Ramos (cell line): ENCODE data around the gene MRFAP1L1.
"Not testable (repeated sequence)": the region's sequence is repeated elsewhere in the genome, so short reads cannot be mapped to it uniquely, and the experiment has no call there.

Experiments
- in situ Hi-C: fragments of 300-500 bp; cut with MboI; formaldehyde crosslinking; loops from one replicate; pipeline ENCODE4 v1.14.3; 2022; ENCODE audit warnings: low sequenced_read_pairs; ENCODE audit not compliant: unreplicated experiment

The MRFAP1L1 gene

DNA sequence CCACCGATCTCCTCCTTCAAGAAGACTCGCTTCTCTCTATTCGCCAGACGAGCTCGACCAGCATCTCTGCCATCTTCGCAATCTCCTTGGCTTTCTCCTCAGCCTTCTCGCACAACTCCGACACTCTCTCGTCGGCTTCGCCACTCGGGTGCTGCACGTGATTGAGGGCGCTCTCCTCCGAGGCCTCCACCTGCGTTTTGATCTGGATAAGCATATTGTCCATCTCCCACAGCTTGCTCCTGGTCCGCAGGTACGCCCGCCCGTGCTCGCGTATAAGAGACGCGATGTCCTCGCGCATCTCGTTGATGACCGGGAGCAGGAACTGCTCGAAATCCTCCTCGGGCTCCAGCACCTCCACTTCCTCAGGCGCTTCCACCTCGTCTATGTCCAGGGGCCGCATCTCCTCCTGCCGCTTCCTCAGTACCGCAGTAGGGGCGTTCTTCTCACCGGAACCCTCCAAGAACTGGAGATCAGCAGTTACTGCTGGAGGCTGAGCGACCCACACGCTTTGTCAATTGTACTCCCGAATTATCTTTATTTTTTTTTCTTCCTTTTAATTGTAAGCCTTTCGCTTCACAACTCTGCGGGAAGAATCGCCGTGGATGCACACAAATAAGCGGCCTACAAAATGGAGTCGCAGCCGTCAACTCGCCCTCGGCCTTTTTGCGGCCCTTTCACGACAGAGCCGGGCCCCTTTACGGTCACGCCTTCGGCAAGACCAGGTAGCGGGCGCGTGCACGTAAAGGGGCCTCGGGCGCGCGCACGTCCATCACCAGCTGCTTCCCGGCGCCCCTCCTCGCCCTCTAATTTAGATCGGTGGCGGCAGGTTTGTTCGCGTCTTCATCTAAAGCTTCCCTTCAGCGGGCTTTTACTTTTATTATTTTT, at the start of gene MRFAP1L1:
MRFAP1L1 (minus strand) TSS at position 636 of the 885 bp plus-strand sequence; CDS start at position 400, 236 bp downstream.
- in situ Hi-C loops, result no loop called here

DNA sequence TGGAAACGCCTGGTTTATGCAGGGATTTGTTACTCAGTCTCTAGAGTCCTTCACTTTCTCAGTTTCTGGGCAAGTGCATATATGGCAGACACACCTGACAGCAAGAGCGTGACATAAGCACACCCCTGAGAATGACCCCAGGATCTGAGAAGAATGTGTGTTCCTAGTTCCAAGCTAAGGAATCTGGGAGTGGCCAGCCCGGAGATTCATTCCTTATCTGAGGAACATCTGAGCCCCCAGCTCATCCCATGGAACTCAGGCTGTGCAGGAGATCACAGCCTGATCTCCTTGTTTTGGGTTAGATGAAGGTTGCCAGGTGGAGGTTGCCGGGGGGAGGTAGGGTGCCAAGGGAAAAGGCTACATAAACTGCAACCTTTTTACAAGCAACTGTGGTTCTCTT, 49.1 kb upstream of the MRFAP1L1 start:
- in situ Hi-C loops, result no loop called here

DNA sequence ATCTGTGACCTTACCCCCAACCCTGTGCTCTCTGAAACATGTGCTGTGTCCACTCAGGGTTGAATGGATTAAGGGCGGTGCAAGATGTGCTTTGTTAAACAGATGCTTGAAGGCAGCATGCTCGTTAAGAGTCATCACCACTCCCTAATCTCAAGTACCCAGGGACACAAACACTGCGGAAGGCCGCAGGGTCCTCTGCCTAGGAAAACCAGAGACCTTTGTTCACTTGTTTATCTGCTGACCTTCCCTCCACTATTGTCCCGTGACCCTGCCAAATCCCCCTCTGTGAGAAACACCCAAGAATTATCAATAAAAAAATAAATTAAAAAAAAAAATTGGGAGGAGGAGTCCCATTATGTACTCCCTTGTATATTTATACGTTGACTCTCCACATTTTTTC, 46.7 kb upstream of the MRFAP1L1 start:
- in situ Hi-C loops, result not testable (repeated sequence)

DNA sequence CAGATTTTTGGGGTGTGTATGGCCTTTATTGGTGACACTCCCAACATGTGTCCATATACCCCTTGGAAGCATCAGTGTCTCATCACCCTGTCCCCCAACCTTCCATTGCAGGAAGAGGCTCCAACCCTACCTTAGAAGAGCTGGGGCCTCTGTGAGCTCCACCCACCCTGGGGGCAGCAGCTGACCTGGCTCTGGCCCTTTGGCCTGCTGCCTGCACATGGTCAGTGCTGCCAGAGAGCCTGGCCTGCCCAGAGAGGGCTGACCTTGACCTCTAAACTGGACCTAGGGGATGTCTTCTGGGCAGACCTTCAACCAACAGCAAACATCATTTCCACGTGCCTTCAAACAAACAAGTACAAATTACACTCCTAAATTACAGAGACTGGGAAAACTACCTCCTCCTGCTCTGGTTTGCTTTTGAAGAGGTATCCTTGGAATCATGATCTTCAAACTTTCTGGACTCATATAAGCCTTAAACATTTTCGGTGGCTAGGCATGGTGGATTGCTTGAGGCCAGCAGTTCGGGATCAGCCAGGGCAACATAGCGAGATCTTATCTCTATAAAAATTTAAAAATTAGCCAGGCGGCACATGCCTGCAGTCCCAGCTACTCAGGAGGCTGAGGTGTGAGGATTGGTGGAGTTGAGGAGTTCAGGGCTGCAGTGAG, 45.6 kb upstream of the MRFAP1L1 start:
- in situ Hi-C loops, result no loop called here

DNA sequence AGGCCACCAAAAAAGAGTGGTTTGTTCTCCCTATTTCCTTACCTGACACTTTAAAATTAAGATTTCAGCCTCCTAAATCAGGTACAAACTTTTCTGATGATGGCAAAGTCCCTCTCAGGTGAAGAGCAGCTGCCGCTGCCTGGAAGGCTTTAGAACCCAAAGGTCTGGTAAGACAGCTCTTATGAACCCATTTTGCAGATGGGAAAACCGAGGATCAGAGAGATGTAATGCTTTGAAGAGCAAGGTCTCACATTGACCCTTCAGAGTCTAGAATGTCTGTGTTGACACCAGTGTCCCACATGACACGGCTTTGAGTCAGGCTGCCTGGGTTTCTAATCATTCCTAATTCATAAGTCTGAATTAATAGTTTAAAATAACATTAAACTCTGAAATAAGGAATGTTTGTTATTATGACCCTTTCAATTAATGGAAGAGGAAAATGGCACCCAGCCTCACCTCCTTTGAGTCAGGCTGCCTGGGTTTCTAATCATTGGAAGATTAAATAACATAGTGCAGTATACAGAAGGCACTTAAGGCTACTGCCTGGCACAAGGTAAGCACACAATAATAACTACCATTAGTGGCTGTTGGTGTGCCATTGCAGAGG, 44.9 kb upstream of the MRFAP1L1 start:
- in situ Hi-C loops, result no loop called here

DNA sequence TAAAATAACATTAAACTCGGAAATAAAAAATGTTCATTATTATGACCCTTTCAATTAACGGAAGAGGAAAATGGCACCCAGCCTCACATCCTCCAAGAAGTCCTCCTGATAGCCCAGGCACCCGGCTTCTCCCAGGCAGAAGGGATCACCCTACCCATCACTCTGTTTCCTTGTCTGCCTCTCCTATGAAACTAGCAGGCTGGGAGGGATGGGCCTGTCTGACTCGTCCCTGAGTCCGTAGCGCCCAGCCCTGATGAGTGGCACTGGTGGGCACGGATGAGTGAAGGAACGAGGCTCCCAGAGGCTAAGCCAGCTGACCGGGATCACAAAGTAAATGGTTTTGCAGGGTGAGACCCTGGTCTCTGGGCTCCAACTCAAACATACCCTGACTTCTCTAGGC, 44.2 kb upstream of the MRFAP1L1 start:
- in situ Hi-C loops, result no loop called here

DNA sequence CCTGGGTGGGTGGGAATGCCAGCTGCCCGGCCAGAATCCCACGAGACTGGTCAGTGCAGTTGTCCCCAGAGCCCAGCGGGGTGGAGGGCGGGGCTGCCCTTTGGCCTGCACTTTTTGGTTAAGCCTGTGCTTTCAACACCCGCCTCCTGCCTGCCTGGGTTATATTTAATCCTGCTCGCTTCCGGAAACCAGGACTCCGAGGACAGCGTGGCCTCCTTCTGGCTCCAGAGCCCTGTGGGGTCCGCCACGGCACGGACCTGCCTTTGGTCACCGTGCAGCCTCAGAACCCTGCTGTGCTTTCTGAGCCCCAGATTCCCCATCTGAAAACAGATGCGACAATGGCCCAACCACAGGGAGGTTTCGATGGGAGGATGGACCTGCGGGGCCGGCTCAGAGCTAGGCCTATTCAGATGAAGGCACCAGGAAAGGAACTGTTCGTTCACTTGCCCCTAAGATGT, 43.5 kb upstream of the MRFAP1L1 start:
- in situ Hi-C loops, result no loop called here

DNA sequence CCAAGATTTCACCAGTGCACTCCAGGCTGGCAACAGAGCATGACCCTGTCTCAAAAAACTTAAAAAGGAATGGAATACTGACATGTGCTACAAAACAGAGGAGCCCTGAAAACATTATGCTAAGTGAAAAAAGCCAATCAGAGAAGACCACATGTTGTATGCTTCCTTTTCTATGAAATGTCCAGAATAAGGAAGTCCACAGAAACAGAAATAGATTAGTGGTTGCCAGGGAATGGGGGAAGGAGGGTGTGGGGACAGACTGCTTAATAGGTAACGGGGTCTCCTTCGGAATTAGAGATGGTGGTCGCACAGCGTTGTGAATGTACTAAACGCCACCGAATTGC, 42.8 kb upstream of the MRFAP1L1 start:
- in situ Hi-C loops, result no loop called here

DNA sequence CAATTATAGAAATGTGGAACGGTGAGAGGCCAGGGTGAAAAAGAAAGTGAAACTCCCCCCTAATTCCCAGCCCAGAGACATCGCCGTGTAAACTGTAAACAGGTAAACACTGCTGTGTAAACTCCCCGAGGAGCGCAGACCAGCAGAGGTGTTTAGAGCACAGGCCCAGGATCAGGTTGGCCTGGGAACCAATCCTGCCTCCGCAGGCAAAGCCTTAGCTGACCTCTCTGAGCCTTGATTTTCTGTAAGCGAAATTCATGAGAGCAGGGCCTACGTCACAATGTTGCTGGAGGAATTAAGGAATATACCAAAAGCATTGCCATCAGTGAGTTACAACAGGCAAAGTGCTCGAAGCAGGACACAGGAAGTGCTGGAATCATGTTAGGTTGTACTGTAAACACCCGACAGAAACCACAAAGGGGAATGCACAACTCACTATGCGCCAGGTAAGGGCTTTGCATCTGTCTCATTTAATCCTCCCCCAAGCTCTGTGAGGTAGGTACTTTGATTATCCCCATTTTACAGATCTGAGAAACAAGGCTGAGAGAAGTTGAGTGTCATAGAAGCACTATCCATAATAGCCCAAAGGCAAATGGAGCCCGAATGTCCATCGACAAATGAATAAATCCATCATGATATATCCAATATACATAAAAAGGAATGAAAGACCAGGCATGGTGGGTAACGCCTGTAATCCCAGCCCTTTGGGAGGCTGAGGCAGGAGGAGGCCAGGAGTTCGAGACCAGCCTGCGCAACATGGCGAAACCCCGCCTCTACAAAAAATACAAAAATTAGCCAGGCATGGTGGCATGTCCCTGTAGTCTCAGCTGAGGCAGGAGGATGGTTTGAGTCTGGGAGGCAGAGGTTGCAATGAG, 42.2 kb upstream of the MRFAP1L1 start:
- in situ Hi-C loops, result no loop called here

DNA sequence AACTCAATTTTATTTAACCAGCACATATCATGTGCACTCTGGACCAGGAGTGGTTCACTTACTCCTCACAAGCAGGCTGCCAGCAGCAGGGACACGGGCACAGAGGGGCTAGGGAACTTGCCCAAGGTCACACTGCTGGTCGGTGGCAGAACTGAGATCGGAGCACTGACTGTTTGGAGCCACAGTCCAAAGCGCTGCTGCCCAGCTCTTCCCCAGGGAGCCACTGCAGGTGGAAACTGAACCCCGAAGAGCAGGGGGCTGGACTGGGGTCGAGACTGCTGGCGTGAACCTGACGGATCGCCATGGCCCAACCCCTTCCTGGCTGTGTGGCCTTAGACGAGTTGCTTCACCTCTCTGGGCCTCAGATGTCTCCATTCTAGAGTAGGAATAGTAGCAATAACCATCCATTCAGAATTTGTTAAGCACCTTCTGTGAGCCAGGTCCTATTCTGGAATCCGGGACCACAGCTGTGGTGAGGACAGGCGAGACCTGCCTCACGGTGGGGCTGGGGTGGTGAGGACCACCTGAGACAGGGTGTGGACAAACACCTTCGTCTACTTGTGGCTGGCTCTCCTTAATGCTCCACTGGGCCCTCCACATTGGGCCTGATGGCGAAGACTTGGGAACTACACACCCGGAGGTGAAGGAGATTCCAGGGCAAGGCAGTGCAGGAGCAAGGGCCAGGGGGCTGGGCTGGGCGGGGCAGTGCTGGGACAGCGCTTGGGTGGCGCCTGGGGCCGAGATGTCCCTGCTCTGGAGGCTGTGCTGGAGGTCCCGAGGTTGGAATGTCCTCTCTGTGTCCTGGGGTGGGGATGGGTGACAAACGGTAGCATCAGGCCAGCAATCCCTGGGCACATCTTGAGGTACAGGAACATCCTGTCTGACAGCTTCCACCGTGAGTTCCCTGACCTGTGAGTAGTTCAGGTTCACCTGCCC, 40.9 kb upstream of the MRFAP1L1 start:
- in situ Hi-C loops, result no loop called here

DNA sequence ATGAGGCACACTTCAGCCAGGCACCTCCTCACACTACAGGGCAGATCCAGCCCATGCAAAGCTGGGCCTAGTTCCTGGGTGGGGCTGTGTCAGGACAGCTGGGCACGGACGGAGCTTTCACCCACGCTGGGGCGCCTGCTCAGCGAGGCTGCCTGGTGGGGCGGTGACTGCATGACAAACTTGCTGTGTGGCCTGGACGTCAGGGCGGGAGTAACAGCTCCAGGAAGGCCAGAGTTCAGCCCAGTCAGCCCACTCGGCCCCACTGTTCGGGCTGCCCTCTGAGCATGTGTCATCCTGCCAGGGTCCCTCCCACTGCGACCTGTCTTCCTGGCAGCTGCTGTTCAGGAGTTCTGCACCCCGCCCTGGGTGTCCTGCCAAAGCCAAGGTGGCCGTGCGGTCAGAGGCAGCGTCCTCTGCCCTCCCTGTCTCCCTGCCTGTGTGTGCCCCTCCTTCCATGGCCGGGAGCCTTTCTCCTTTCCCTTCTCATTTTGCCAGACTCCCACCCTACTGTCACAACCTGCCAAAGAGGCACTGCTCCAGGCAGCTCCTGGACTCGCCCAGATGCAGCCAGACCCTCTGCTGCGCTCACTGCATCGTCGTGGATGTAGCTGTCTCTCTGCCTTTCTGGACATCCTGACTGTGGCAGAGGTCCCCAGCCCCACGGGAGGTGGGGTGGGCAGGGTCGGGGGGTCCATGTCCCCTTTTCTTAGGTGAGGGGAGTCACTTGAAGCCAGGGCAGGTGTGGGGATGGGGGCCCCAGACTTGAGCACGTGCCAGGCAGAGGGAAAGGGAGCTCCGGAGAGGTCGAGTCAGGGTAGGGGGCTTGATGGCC, 39.9 kb upstream of the MRFAP1L1 start:
- in situ Hi-C loops, result no loop called here

DNA sequence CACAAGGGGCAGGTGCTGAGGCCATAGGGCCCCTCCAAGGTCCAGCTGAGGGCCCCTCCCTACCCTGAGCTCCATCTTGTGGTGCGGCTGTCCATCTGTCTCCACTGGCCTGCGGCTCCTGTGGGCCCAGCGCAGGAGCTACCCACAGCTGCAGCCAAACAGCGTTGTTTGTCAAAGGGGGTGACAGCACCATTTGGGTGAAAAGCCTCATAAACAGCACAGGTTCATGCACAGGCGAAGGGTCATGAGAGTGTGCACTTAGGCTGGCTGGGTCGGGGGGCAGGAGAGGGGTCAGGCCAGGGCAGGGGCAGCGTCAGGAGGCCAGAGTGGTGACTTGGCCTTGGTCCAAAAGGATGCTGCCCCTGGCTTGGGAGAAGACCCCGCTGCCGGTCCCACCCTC, 38.6 kb upstream of the MRFAP1L1 start:
- in situ Hi-C loops, result no loop called here

DNA sequence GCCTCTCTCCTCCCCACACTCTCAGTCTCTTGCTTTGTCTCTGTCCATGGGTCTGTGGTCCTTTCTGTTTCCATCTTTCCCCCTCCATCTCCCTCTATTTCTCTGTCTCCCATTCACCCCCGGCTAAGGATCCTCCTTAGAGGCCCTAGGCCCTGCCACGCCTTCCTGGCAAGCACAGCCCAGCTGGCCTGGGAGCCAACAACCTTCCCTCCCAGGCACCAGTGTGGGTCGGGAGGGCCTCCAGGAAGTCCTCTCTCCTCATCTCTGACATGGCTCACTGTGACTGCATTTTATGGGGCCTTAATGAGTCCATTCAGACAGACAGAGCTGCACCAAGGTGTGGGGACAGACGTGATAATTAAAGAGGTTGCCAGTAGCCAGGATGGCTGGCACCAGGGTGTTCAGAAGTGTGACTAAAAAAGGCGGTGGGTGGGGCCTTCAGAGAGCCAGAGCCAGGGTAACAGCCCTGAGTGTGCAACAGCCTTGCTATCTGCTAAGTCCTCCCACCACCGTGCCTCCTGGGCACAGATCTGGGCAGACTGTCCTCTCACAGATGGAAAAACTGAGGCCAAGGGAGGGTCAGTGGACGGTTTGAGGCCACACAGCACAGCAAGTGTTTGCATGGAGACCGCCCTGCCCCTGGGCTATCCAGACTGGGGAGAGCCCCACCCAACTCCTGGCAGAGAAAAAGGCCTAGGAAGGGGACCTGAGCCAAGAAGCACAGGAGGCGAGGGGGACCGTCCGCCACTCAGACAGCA, 37.8 kb upstream of the MRFAP1L1 start:
- in situ Hi-C loops, result no loop called here

DNA sequence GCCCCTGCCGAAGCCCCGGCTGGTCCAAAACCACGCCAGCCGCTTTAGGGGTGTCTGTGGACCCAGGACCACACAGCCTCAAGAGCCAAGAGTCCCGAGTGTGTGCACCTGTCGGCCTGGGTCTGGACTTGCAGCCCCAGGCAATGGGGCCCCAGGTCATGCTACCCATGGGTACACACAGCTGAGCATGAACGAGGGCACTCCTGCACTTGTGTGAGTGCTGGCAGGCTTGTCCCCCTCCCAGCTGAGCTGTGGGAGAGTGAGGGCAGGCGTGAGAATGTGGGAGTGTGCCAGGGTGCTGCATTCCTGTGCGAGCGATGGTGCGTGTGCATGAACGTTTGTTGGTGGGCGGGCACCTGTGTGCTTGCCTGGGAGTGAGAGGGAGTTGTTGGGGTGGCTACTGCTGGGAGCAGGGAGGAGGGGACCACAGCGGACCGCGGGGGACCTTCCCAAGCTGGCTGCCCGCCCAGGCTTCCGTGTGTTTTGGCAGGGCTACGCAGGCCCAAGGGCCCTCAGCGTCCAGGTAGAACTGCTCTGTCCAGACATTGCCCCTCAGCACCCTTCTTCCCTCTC, 37.1 kb upstream of the MRFAP1L1 start:
- in situ Hi-C loops, result no loop called here

DNA sequence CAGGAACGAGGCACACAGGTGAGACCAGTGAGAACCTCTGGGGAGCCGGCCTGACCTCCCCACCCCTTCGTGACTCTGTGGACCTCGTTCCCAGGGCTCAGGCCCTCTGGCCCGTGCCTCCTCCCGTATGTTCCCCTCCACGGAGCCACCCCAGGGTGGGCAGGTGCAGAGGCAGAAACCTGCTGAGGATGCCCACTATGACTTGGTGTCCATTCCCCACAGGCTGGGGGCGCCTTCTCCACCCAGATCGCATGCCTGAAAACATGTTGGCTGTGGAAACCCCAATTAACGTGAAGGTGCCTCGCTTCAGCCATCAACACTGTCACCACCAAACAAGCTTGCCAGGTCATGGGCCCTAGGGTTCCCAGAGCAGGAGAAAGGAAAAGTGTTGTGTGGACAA, 33.3 kb upstream of the MRFAP1L1 start:
- in situ Hi-C loops, result no loop called here

DNA sequence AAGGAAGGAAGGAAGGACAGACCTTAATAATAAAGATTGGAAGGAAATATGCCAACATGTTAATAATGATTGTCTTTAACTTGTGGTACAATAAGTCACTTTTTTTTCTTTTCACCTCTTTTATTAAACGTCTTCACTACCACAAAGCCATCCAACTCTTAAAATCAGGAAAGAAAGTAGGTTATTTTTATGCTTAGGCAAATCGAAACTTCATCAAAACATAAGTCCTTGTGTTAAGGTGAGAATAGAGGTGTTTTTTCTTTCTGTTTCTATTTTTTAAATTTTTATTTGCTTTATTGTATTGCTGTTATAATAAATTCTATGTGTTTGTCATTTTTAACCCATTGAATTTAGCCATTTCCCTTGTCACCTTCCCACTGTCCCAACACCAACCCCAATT, 32.8 kb upstream of the MRFAP1L1 start:
- in situ Hi-C loops, result no loop called here

DNA sequence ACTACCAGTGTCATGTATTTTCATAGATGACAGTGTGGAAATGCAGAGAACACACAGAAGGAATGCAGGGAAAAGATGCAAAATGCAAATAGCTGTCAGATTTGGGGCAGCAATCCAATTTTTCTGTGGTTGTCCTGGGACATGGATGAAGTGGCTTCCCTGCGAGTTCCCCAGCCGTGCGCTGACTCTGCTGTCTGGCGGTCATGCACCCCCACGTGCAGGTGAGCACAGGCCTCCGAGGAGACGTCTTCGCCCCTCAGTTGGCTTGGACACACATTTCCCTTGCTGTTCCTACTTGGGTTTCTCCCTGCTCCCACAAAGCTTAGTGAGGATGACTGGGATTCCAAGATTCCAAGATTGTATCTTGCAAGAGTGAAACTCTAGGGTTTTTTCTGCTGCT, 30.7 kb upstream of the MRFAP1L1 start:
- in situ Hi-C loops, result no loop called here
